Vagina (tissue), 2 donors: ENCODE measurements around the gene SZT2. TPM values are rescaled to one million over a fixed set of nuclear protein-coding genes. Genes with fewer than 3 reads are reported as not detected.
"Not testable (repeated sequence)": the region's sequence is repeated elsewhere in the genome, so short reads cannot be mapped to it uniquely, and the experiment has no call there.

Experiments used
- DNase-seq, 2 donors: peaks; one replicate each; pipeline ENCODE4 v3.0.0-alpha.2; 2017; ENCODE audit errors: extremely low spot score in 2 of 2
- H3K27ac ChIP-seq: fragments of 200-600 bp; sonication (generic); one replicate; pipeline ENCODE4 v1.5.1; 2019
- H3K27me3 ChIP-seq: fragments of 200-600 bp; sonication (generic); one replicate; pipeline ENCODE4 v1.5.1; 2019
- H3K36me3 ChIP-seq, 2 donors: fragments of 200-600 bp; sonication (generic); one replicate each; pipeline ENCODE4 v1.5.1; 2017 to 2019
- H3K4me1 ChIP-seq: fragments of 200-600 bp; sonication (generic); one replicate; pipeline ENCODE4 v1.5.1; 2019
- H3K4me3 ChIP-seq, 2 donors: fragments of 200-600 bp; sonication (generic); 1 replicate in 1 of 2; 2 replicates in 1 of 2; pipeline ENCODE4 v1.5.1; 2016 to 2019
- H3K9me3 ChIP-seq: fragments of 200-600 bp; sonication (generic); one replicate; pipeline ENCODE4 v1.5.1; 2019
- POLR2A ChIP-seq, 2 donors: fragments of 450-650 bp; IDR thresholded peaks; one replicate each; pipeline ENCODE4 v1.6.1; 2017; ENCODE audit warnings: antibody characterized with exemption in 2 of 2, mild to moderate bottlenecking in 2 of 2, moderate library complexity in 2 of 2
- POLR2AphosphoS5 ChIP-seq, 2 donors: sonication (generic); formaldehyde crosslinking; IDR thresholded peaks; one replicate each; pipeline ENCODE4 v1.9.0; 2017; ENCODE audit warnings: antibody characterized with exemption in 2 of 2, mild to moderate bottlenecking in 2 of 2, low read depth in 1 of 2; ENCODE audit not compliant: insufficient read depth in 1 of 2
- intact Hi-C: fragments of 100-400 bp; cut with DNase I; formaldehyde crosslinking; loops from one replicate; pipeline ENCODE4 v1.15.1; 2023
- total RNA-seq: library from RNA; depleted of rRNA; stranded (reverse); fragments of >200 nt; gene quantifications from one replicate; pipeline ENCODE4 v1.2.3, GENCODE V29; 2016
- TF ChIP-seq, protein P1 (sequence below), 3 experiments: fragments of 450-650 bp in 2 of 3; fragments of 200-600 bp in 1 of 3; sonication (generic) in 1 of 3; IDR thresholded peaks; one replicate each; pipeline ENCODE4 v1.5.1; 2017 to 2019; ENCODE audit warnings: antibody characterized with exemption in 3 of 3, mild to moderate bottlenecking in 2 of 3, moderate library complexity in 2 of 3

Gene SZT2
- total RNA-seq, 1 donor from 2014 or later = 42.5 TPM

DNA sequence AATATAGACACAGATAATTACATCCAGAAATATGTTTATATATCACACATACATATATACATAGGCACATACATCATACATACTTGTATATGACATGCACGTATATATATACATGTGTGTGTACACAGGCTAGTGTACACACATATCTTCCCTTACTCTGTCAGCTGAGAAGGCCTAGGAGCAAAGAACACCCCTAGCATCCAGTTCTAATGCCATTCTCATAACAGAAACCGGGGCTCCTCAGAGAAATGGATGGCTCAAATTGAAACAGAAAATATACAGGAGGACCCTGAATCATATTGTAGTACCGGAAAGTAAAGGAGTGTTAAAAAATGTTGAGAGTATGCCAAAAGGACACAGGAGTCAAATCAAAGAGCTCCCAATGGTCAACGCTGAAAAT lies 83.8 kb downstream of the SZT2 start:
- TF ChIP-seq POLR2AphosphoS5 (IDR thresholded peaks at IDR 0.05; ENCODE audit: insufficient read depth in 1 of 2, low read depth in 1 of 2) (no peak), POLR2A (IDR thresholded peaks at IDR 0.05) (no peak)
- TF ChIP-seq, protein P1, sequence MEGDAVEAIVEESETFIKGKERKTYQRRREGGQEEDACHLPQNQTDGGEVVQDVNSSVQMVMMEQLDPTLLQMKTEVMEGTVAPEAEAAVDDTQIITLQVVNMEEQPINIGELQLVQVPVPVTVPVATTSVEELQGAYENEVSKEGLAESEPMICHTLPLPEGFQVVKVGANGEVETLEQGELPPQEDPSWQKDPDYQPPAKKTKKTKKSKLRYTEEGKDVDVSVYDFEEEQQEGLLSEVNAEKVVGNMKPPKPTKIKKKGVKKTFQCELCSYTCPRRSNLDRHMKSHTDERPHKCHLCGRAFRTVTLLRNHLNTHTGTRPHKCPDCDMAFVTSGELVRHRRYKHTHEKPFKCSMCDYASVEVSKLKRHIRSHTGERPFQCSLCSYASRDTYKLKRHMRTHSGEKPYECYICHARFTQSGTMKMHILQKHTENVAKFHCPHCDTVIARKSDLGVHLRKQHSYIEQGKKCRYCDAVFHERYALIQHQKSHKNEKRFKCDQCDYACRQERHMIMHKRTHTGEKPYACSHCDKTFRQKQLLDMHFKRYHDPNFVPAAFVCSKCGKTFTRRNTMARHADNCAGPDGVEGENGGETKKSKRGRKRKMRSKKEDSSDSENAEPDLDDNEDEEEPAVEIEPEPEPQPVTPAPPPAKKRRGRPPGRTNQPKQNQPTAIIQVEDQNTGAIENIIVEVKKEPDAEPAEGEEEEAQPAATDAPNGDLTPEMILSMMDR (IDR thresholded peaks at IDR 0.05) = no peak
- Histone ChIP-seq H3K36me3 (no peaks in the 10 kb centered on the region), H3K4me3 (no peak overlapping the region), H3K27ac (no peak overlapping the region), H3K9me3 (no peaks in the 10 kb centered on the region), H3K4me1 (no peaks in the 10 kb centered on the region), H3K27me3 (no peaks in the 10 kb centered on the region)
- DNase-seq = no peak
- intact Hi-C loops = loop anchor here (10.0 kb wide), 1 partner anchor 1239 kb away; no protein-coding TSS in a partner anchor

DNA sequence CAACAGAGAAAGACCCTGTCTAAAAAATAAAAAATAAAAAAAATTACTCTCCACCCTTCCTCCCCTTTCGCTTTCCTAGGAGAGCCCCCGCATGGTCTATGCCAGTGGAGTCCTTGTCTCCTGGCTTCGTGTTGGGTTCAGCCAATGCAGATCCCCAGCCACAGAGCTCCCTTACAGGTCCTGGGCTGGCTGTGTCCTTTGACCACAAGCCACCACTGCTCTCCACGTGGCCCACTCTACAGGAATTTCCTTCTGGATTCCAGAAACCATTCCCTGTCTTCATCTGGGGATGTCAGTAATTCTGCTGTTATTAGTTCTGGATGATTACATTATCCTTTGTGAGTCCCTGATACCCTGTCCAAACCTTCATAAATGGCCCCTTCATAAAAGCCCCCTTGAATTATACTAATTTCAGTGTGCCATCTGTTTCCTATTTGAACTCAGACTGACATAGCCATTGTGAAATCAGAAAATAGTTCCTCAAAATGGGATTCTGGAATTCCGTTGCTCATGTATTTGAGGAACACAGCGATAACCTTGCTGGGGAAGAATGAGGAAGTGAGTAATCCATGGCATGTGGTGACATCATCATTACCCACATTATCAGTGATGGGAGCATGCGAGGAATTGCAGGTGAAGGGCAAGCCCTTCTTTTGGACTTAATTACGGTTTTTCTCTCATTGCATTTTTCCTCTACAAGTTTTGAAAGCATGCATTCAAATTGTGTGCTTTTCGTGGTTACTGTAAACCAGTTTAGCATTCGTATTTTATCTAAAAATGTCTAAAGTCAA lies 86.1 kb downstream of the SZT2 start:
- not testable (repeated sequence) for H3K27ac ChIP-seq, H3K9me3 ChIP-seq, H3K4me1 ChIP-seq, H3K4me3 ChIP-seq, H3K36me3 ChIP-seq, DNase-seq, H3K27me3 ChIP-seq
- intact Hi-C loops = loop anchor here (10.0 kb wide), 1 partner anchor 1241 kb away; no protein-coding TSS in a partner anchor

GRCh38 chr1:43477716-43478115 lies 88.0 kb downstream of the SZT2 start:
- H3K4me1 ChIP-seq = no peaks in the 10 kb centered on the region
- intact Hi-C loops = loop anchor here (10.0 kb wide), 1 partner anchor 1243 kb away; no protein-coding TSS in a partner anchor
- H3K27me3 ChIP-seq = no peaks in the 10 kb centered on the region
- no peaks in the 10 kb centered on the region for H3K9me3 ChIP-seq
- no peak for DNase-seq
- H3K27ac ChIP-seq = no peak overlapping the region
- no peak overlapping the region for H3K4me3 ChIP-seq
- H3K36me3 ChIP-seq = no peaks in the 10 kb centered on the region
- no peak for TF ChIP-seq POLR2AphosphoS5 (IDR thresholded peaks at IDR 0.05; ENCODE audit: insufficient read depth in 1 of 2, low read depth in 1 of 2)
- TF ChIP-seq, protein P1 (IDR thresholded peaks at IDR 0.05) = no peak
- no peak for TF ChIP-seq POLR2A (IDR thresholded peaks at IDR 0.05)

DNA sequence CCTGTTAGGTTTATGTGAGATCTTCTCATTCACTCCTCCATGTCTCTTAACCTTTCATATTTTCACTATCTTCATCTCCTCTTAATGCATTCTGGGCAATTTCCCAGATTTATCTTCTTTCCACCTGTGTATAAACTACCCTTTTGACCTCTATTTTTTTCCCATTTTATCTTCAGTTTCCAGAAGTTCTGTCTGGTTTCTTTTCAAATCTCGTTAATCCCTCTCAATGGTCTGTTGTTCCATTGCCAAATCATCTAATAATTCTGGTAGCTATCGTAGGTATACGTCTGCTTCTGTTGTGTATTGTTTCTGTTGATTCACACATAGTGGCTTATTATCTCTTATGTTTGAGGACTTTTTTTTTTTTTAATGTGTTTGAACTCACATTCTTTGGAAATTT lies 89.7 kb downstream of the SZT2 start:
- H3K27me3 ChIP-seq = no peaks in the 10 kb centered on the region
- H3K4me1 ChIP-seq = no peaks in the 10 kb centered on the region
- no peak overlapping the region for H3K4me3 ChIP-seq
- intact Hi-C loops = loop anchor here (10.0 kb wide), 1 partner anchor 1245 kb away; no protein-coding TSS in a partner anchor
- H3K9me3 ChIP-seq = no peaks in the 10 kb centered on the region
- DNase-seq = no peak
- no peak overlapping the region for H3K27ac ChIP-seq
- H3K36me3 ChIP-seq = no peaks in the 10 kb centered on the region
- TF ChIP-seq, protein P1 (IDR thresholded peaks at IDR 0.05) = no peak
- no peak for TF ChIP-seq POLR2A (IDR thresholded peaks at IDR 0.05)
- no peak for TF ChIP-seq POLR2AphosphoS5 (IDR thresholded peaks at IDR 0.05; ENCODE audit: insufficient read depth in 1 of 2, low read depth in 1 of 2)

DNA sequence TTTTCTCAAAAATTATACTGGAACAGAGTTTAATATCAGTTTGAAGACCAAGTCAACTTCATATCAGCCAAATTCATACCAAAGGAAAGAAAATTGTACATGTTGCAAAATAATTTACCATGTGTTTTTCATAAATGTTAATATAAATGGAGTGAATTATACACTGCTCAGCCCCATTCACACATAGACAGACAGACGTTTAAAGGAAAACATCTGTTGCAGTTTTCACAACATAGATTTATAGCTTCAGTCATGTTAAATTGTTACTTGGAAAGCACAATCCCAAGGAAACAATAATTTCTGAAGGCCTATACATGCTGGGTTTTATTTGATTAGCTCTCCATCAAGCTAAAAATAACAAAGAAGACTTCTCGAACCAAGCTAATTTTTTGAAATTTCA lies 91.8 kb downstream of the SZT2 start:
- Histone ChIP-seq H3K4me3 (no peak overlapping the region), H3K27me3 (no peaks in the 10 kb centered on the region), H3K4me1 (no peaks in the 10 kb centered on the region), H3K36me3 (no peaks in the 10 kb centered on the region), H3K27ac (no peak overlapping the region), H3K9me3 (no peaks in the 10 kb centered on the region)
- intact Hi-C loops = no loop called here
- DNase-seq = no peak
- TF ChIP-seq, protein P1 (IDR thresholded peaks at IDR 0.05) = no peak
- no peak for TF ChIP-seq POLR2A (IDR thresholded peaks at IDR 0.05)
- TF ChIP-seq POLR2AphosphoS5 (IDR thresholded peaks at IDR 0.05; ENCODE audit: insufficient read depth in 1 of 2, low read depth in 1 of 2) = no peak
